GM23248 (cell line): ENCODE measurements around the gene NDUFA3. TPM values are rescaled to one million over a fixed set of nuclear protein-coding genes. Genes with fewer than 3 reads are reported as not detected.
A peak's percentile ranks its signal among the peaks of the same experiment; 100 is the strongest.

Experiments
- DNase-seq: peaks from one replicate; pipeline ENCODE4 v3.0.0-alpha.2; 2015
- H2AFZ ChIP-seq: fragments of 200-600 bp; sonication (generic); 2 replicates; pipeline ENCODE4 v1.6.1; 2016; ENCODE audit warnings: antibody characterized with exemption
- H3F3A ChIP-seq: fragments of 200-600 bp; sonication (generic); 2 replicates; pipeline ENCODE4 v1.6.1; 2016; ENCODE audit warnings: mild to moderate bottlenecking, antibody characterized with exemption, mixed run types; ENCODE audit not compliant: insufficient read depth
- H3K27ac ChIP-seq: fragments of 200-600 bp; sonication (generic); 2 replicates; pipeline ENCODE4 v1.5.1; 2016; ENCODE audit warnings: mild to moderate bottlenecking
- H3K27me3 ChIP-seq: fragments of 200-600 bp; sonication (generic); replicated peaks from 2 replicates; pipeline ENCODE4 v1.6.1; 2016; ENCODE audit warnings: mild to moderate bottlenecking; ENCODE audit not compliant: insufficient read depth
- H3K36me3 ChIP-seq: fragments of 200-600 bp; sonication (generic); 2 replicates; pipeline ENCODE4 v1.6.1; 2016; ENCODE audit warnings: low read depth, mild to moderate bottlenecking
- H3K4me1 ChIP-seq: fragments of 200-600 bp; sonication (generic); 2 replicates; pipeline ENCODE4 v1.6.1; 2016; ENCODE audit warnings: mild to moderate bottlenecking; ENCODE audit not compliant: insufficient read depth
- H3K4me2 ChIP-seq: fragments of 200-600 bp; sonication (generic); one replicate; pipeline ENCODE4 v1.6.1; 2016; ENCODE audit warnings: mild to moderate bottlenecking; ENCODE audit not compliant: unreplicated experiment
- H3K4me3 ChIP-seq: fragments of 200-600 bp; sonication (generic); 2 replicates; pipeline ENCODE4 v1.5.1; 2016; ENCODE audit warnings: mild to moderate bottlenecking
- H3K79me2 ChIP-seq: fragments of 200-600 bp; sonication (generic); 2 replicates; pipeline ENCODE4 v1.6.1; 2016; ENCODE audit warnings: mild to moderate bottlenecking; ENCODE audit not compliant: insufficient read depth
- H3K9ac ChIP-seq: fragments of 200-600 bp; sonication (generic); 2 replicates; pipeline ENCODE4 v1.6.1; 2016; ENCODE audit warnings: mild to moderate bottlenecking
- H3K9me2 ChIP-seq: fragments of 200-600 bp; sonication (generic); 2 replicates; pipeline ENCODE4 v1.6.1; 2016; ENCODE audit warnings: mixed run types, mild to moderate bottlenecking, moderate library complexity; ENCODE audit not compliant: insufficient read depth
- H3K9me3 ChIP-seq: fragments of 200-600 bp; sonication (generic); one replicate; pipeline ENCODE4 v1.6.1; 2017; ENCODE audit warnings: low read depth
- H4K20me1 ChIP-seq: fragments of 200-600 bp; sonication (generic); 2 replicates; pipeline ENCODE4 v1.6.0; 2016; ENCODE audit not compliant: insufficient read depth
- EZH2 ChIP-seq: fragments of 200-600 bp; sonication (generic); IDR thresholded peaks from 2 replicates; pipeline ENCODE4 v1.6.1; 2018; ENCODE audit warnings: antibody characterized with exemption, mild to moderate bottlenecking; ENCODE audit not compliant: insufficient read depth, poor library complexity, severe bottlenecking
- EZH2phosphoT487 ChIP-seq: fragments of 200-600 bp; sonication (generic); IDR thresholded peaks from 2 replicates; pipeline ENCODE4 v1.6.1; 2018; ENCODE audit warnings: antibody characterized with exemption, moderate library complexity, mild to moderate bottlenecking, low read depth; ENCODE audit not compliant: insufficient read depth
- WGBS, 2 experiments: methylation state at CpG; one replicate each; pipeline ENCODE4 v1.1.6; 2015 to 2017; ENCODE audit warnings: low lambda C conversion rate in 2 of 2, low coverage in 1 of 2; ENCODE audit errors: missing lambda C conversion rate in 2 of 2; 5-methylcytosine and 5-hydroxymethylcytosine counted together
- in situ Hi-C: fragments of 300-500 bp; cut with MboI; formaldehyde crosslinking; loops from 2 replicates; pipeline ENCODE4 v1.15.0; 2020
- polyA plus RNA-seq: library from polyadenylated mRNA; unstranded; fragments of >200 nt; fragmentation: Nextera tagmentation; extraction: Ambion mirVana; gene quantifications from 2 replicates; pipeline ENCODE4 v1.2.1, GENCODE V29; 2016
- total RNA-seq: library from RNA; depleted of rRNA; stranded (reverse); fragments of >200 nt; shearing (Covaris generic); gene quantifications from 2 replicates; pipeline ENCODE4 v1.2.3, GENCODE V29; 2014; rRNA removed

NDUFA3 gene
- total RNA-seq (15.1 TPM in 1 of 2 replicates, not detected in the other), polyA plus RNA-seq (198 and 210 TPM in 2 replicates)

- Histone ChIP-seq H4K20me1 (no peaks in the 10 kb centered on the region), H2AFZ (peak within 1 kb of the TSS; percentile 92), H3K4me1 (no peaks in the 10 kb centered on the region), H3K4me3 (peak within 1 kb of the TSS; percentile 80), H3K79me2 (peaks cover 32% of the 10 kb centered on the region), H3F3A (no peaks in the 10 kb centered on the region), H3K9me3 (no peaks in the 10 kb centered on the region), H3K9me2 (no peaks in the 10 kb centered on the region), H3K36me3 (no peaks in the 10 kb centered on the region; the same call in 1 of the 2 replicates), H3K27me3 (no peaks in the 10 kb centered on the region), H3K27ac (no peak within 1 kb of the TSS), H3K9ac (peak within 1 kb of the TSS; percentile 70), H3K4me2 (peak within 1 kb of the TSS; percentile 97)
- TF ChIP-seq EZH2phosphoT487 (no peak), EZH2 (no peak)
- peak; percentile 100 for DNase-seq
- 4 to 5% methylated on average over 50 to 54 of the region's 54 CpGs for WGBS, 2 experiments
- in situ Hi-C loops = no loop called here
These were observed at the start of gene NDUFA3 for GRCh38 chr19:54102421-54103169. Gene NDUFA3, plus strand, starts transcription at chr19:54102855. Its CDS starts 24 bp downstream, at chr19:54102879.

GRCh38 chr19:54062643-54063042 lies 40.0 kb upstream of the NDUFA3 start:
- H3F3A ChIP-seq = no peaks in the 10 kb centered on the region
- in situ Hi-C loops = no loop called here

GRCh38 chr19:54063350-54064116 lies 39.1 kb upstream of the NDUFA3 start, which contains the start of gene VSTM1:
Gene VSTM1, minus strand, starts transcription at chr19:54063897. Its CDS starts 120 bp downstream, at chr19:54063777.
- Histone ChIP-seq H2AFZ (no peak within 1 kb of the TSS), H3K9me2 (no peaks in the 10 kb centered on the region), H3K4me2 (no peak within 1 kb of the TSS), H3K9ac (no peak within 1 kb of the TSS), H3K36me3 (no peaks in the 10 kb centered on the region), H3K9me3 (no peaks in the 10 kb centered on the region), H3K27ac (no peak within 1 kb of the TSS), H3K27me3 (no peaks in the 10 kb centered on the region), H4K20me1 (no peaks in the 10 kb centered on the region), H3K79me2 (no peaks in the 10 kb centered on the region), H3K4me3 (no peak within 1 kb of the TSS), H3F3A (no peaks in the 10 kb centered on the region), H3K4me1 (no peaks in the 10 kb centered on the region)
- no peak for TF ChIP-seq EZH2
- no peak for TF ChIP-seq EZH2phosphoT487
- in situ Hi-C loops = no loop called here
- no peak for DNase-seq
- WGBS, 2 experiments = 66% methylated on average over 34 of the region's 34 CpGs

More at GRCh38 chr19:54062643-54063042, 40.0 kb upstream of the NDUFA3 start:
- Histone ChIP-seq H3K36me3 (no peaks in the 10 kb centered on the region), H3K9me2 (no peaks in the 10 kb centered on the region), H2AFZ (no peak overlapping the region), H3K27me3 (no peaks in the 10 kb centered on the region), H3K79me2 (no peaks in the 10 kb centered on the region), H3K4me1 (no peaks in the 10 kb centered on the region), H4K20me1 (no peaks in the 10 kb centered on the region), H3K4me3 (no peak overlapping the region), H3K9me3 (no peaks in the 10 kb centered on the region), H3K27ac (no peak overlapping the region), H3K4me2 (no peak overlapping the region), H3K9ac (no peak overlapping the region)
- WGBS, 2 experiments = 50 to 51% methylated on average over 9 of the region's 9 CpGs
- DNase-seq = no peak
- no peak for TF ChIP-seq EZH2
- TF ChIP-seq EZH2phosphoT487 = no peak

- Histone ChIP-seq H3K9me3 (no peaks in the 10 kb centered on the region), H3K4me3 (no peak overlapping the region), H3K27me3 (no peaks in the 10 kb centered on the region), H3K4me1 (no peaks in the 10 kb centered on the region), H3F3A (no peaks in the 10 kb centered on the region), H2AFZ (no peak overlapping the region), H3K27ac (no peak overlapping the region), H3K4me2 (no peak overlapping the region), H3K9ac (no peak overlapping the region), H4K20me1 (no peaks in the 10 kb centered on the region), H3K79me2 (no peaks in the 10 kb centered on the region), H3K36me3 (no peaks in the 10 kb centered on the region), H3K9me2 (no peaks in the 10 kb centered on the region)
- 25 to 27% methylated on average over 5 of the region's 5 CpGs for WGBS, 2 experiments
- in situ Hi-C loops = no loop called here
- no peak for DNase-seq
- TF ChIP-seq EZH2phosphoT487 (no peak), EZH2 (no peak)
These were observed 33.2 kb upstream of the NDUFA3 start for GRCh38 chr19:54069470-54069869.
